NT2/D1 (cell line): ENCODE data around the gene APBA1.

Experiments
- YY1 ChIP-seq: IDR thresholded peaks from 2 replicates; pipeline ENCODE4 v1.6.1; 2011; ENCODE audit not compliant: insufficient read length, insufficient read depth
- ZNF274 ChIP-seq: IDR thresholded peaks from 2 replicates; pipeline ENCODE4 v1.6.1; 2011; ENCODE audit warnings: mild to moderate bottlenecking, low read depth, low read length

DNA sequence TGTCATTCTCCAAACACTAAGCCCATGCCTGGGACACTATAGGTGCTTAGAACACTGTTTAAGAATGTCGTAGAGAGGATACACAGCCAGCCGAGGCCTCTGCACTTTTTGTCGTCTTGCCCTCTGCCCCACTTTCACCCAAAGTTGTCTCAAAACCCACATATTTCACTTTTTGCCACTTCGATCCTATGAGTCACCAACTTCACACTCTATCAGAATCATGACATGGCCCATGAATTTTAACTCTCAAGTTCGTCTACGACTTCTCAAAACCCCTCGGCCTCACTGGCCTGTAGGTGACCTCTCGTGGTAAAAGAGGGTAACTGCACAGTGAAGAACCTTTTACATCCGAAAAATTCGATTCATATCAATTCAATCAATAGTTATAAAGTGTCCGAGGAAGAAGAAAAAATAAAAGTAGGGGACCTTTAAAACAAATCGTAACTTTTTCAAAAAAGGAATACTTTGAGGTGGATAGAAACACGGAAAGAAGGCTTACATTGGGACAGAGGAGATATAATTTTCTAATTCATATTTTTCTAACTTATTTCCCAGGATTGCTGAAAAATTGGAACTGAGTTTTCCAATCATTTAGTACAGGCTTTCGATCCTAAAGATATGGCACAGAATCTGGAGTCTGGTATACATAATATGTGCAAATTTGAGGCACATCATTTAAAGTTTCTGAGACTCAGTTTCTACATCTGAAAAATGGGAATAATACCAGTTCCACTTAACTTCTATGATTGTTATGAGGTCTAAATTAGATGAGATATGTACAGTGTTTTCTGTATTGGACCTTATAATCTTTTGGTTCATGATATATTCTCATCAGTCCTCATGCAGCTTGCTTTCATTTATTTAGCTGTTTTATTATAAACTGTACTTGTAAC, 122.6 kb downstream of the APBA1 start:
- no peak for TF ChIP-seq ZNF274
- TF ChIP-seq YY1, result no peak
